HCT116 (cell line): ENCODE data around the gene FBN1. TPM values are rescaled to one million over a fixed set of nuclear protein-coding genes. Genes with fewer than 3 reads are reported as not detected.

ENCODE experiments used
- ATAC-seq: fragments of 200-7000 bp; cut with Tn5 transposase; 2 replicates; pipeline ENCODE4 v1.9.1; 2020; ENCODE audit warnings: mild to moderate bottlenecking, moderate library complexity
- BruUV-seq: library from RNA; stranded (reverse); fragments of 400-500 nt; replicated peaks from 2 replicates; lab custom pipeline; 2021; lab: Mats Ljungman, UMichigan
- CTCF ChIA-PET: fragments of 300-600 bp; sonication (Branson Sonifier 250); formaldehyde crosslinking; loops from one replicate; lab custom pipeline; 2021; ENCODE audit warnings: antibody characterized with exemption; lab: Charles Lee
- POLR2A ChIA-PET: fragments of 300-600, 350-600 bp; sonication (Branson Sonifier 250); formaldehyde crosslinking; loops from one replicate; lab custom pipeline; 2021; ENCODE audit warnings: antibody characterized with exemption; lab: Charles Lee
- RAD21 ChIA-PET, 2 experiments: fragments of 300-600 bp; sonication (Branson Sonifier 250); formaldehyde crosslinking; loops; one replicate each; lab custom pipeline; 2023; ENCODE audit warnings: low total read pairs in 2 of 2; ENCODE audit not compliant: uncharacterized antibody in 2 of 2, unreplicated experiment in 2 of 2, low non-redundant PET in 1 of 2; lab: Charles Lee
- DNase-seq: peaks from one replicate; pipeline ENCODE4 v3.0.0-alpha.2; 2010; ENCODE audit warnings: low read depth, low spot score
- H2AFZ ChIP-seq: fragments of 200-600 bp; shearing (Covaris generic), sonication (generic); 2 replicates; pipeline ENCODE4 v1.6.1; 2017; ENCODE audit warnings: low read depth, mixed run types, mixed read lengths, antibody characterized with exemption, low read length; ENCODE audit not compliant: poor library complexity, severe bottlenecking
- H3K27ac ChIP-seq: 2 replicates; pipeline ENCODE4 v1.5.1; 2012; ENCODE audit warnings: low read depth, low read length
- H3K27me3 ChIP-seq: fragments of 200-600 bp; sonication (generic); 2 replicates; pipeline ENCODE4 v1.6.1; 2016; ENCODE audit warnings: mixed run types, low read length, mixed read lengths; ENCODE audit not compliant: insufficient read depth
- H3K36me3 ChIP-seq, 2 experiments: fragments of 200-500 bp in 1 of 2; fragments of 200-600 bp in 1 of 2; sonication (Bioruptor generic) in 1 of 2; sonication (generic) in 1 of 2; 2 replicates each; pipeline versions ENCODE4 v1.5.1 to v1.6.1; 2014 to 2016; ENCODE audit warnings: low read length in 2 of 2, inconsistent platforms in 1 of 2, mixed read lengths in 1 of 2, mixed run types in 1 of 2; ENCODE audit not compliant: insufficient read depth in 2 of 2, control insufficient read depth in 1 of 2
- H3K4me1 ChIP-seq, 2 experiments: fragments of 200-600 bp in 1 of 2; sonication (generic) in 1 of 2; 2 replicates each; pipeline versions ENCODE4 v1.5.1 to v1.6.1; 2012 to 2017; ENCODE audit warnings: low read length in 2 of 2, inconsistent platforms in 1 of 2, mild to moderate bottlenecking in 1 of 2, mixed read lengths in 1 of 2, mixed run types in 1 of 2, moderate library complexity in 1 of 2; ENCODE audit not compliant: insufficient read depth in 2 of 2, control insufficient read depth in 1 of 2
- H3K4me2 ChIP-seq: fragments of 200-600 bp; sonication (generic); 2 replicates; pipeline ENCODE4 v1.6.1; 2017; ENCODE audit warnings: mixed run types, low read length, mixed read lengths
- H3K4me3 ChIP-seq, 2 experiments: fragments of 200-600 bp in 1 of 2; sonication (generic) in 1 of 2; replicated peaks in 1 of 2; 2 replicates each; pipeline ENCODE4 v1.5.1; 2011 to 2016; ENCODE audit warnings: low read length in 2 of 2, control low read depth in 1 of 2, low read depth in 1 of 2, mild to moderate bottlenecking in 1 of 2, mixed read lengths in 1 of 2, mixed run types in 1 of 2
- H3K79me2 ChIP-seq: fragments of 200-600 bp; sonication (generic); 2 replicates; pipeline ENCODE4 v1.6.1; 2017; ENCODE audit warnings: mild to moderate bottlenecking, mixed run types, low read length, moderate library complexity, mixed read lengths; ENCODE audit not compliant: insufficient read depth
- H3K9ac ChIP-seq: fragments of 200-600 bp; sonication (generic); 2 replicates; pipeline ENCODE4 v1.6.1; 2016; ENCODE audit warnings: low read length, mixed read lengths
- H3K9me2 ChIP-seq: fragments of 200-600 bp; sonication (generic), shearing (Covaris generic); 2 replicates; pipeline ENCODE4 v1.6.1; 2017; ENCODE audit warnings: mixed run types, mild to moderate bottlenecking, moderate library complexity; ENCODE audit not compliant: insufficient read depth
- H3K9me3 ChIP-seq, 2 experiments: fragments of 200-500 bp in 1 of 2; fragments of 200-600 bp in 1 of 2; sonication (Bioruptor generic) in 1 of 2; sonication (generic) in 1 of 2; 2 replicates each; pipeline ENCODE4 v1.6.1; 2014 to 2017; ENCODE audit warnings: low read length in 2 of 2, mixed read lengths in 2 of 2, inconsistent platforms in 1 of 2, low read depth in 1 of 2, mild to moderate bottlenecking in 1 of 2, mixed run types in 1 of 2, moderate library complexity in 1 of 2; ENCODE audit not compliant: control insufficient read depth in 1 of 2, insufficient read depth in 1 of 2
- H4K20me1 ChIP-seq: fragments of 200-600 bp; sonication (generic), shearing (Covaris generic); 2 replicates; pipeline ENCODE4 v1.6.1; 2017; ENCODE audit warnings: mixed run types, mild to moderate bottlenecking, moderate library complexity; ENCODE audit not compliant: insufficient read depth
- EGR1 ChIP-seq: IDR thresholded peaks from 2 replicates; pipeline ENCODE4 v1.6.1; 2012; ENCODE audit warnings: low read depth
- ELF1 ChIP-seq: IDR thresholded peaks from 2 replicates; pipeline ENCODE4 v1.6.1; 2012; ENCODE audit warnings: low read depth, borderline replicate concordance
- EZH2 ChIP-seq: fragments of 200-600 bp; sonication (generic); IDR thresholded peaks from 2 replicates; pipeline ENCODE4 v1.6.1; 2017; ENCODE audit warnings: antibody characterized with exemption, mixed run types
- EZH2phosphoT487 ChIP-seq: fragments of 200-600 bp; IDR thresholded peaks from 2 replicates; pipeline ENCODE4 v1.6.1; 2018; ENCODE audit warnings: antibody characterized with exemption, borderline replicate concordance
- FOSL1 ChIP-seq: IDR thresholded peaks from 2 replicates; pipeline ENCODE4 v1.6.1; 2012; ENCODE audit warnings: low read depth
- POLR2A ChIP-seq: IDR thresholded peaks from 2 replicates; pipeline ENCODE4 v1.7.0; 2011; ENCODE audit warnings: borderline replicate concordance; ENCODE audit not compliant: insufficient read depth, insufficient read length; ENCODE audit errors: extremely low read depth
- POLR2AphosphoS5 ChIP-seq: IDR thresholded peaks from 2 replicates; pipeline ENCODE4 v1.6.1; 2011; ENCODE audit warnings: mild to moderate bottlenecking, low read depth, low read length, moderate library complexity
- RAD21 ChIP-seq: IDR thresholded peaks from 2 replicates; pipeline ENCODE4 v1.6.1; 2012; ENCODE audit warnings: low read depth, mild to moderate bottlenecking
- REST ChIP-seq: IDR thresholded peaks from 2 replicates; pipeline ENCODE4 v1.6.1; 2012; ENCODE audit warnings: low read depth
- SP1 ChIP-seq: IDR thresholded peaks from 2 replicates; pipeline ENCODE4 v1.6.1; 2012; ENCODE audit warnings: low read depth
- YY1 ChIP-seq: IDR thresholded peaks from 2 replicates; pipeline ENCODE4 v1.6.1; 2011; ENCODE audit warnings: low read length, low read depth, moderate library complexity, mild to moderate bottlenecking; ENCODE audit not compliant: insufficient replicate concordance; ENCODE audit errors: extremely low read depth
- ZNF274 ChIP-seq: fragments of 200-500 bp; sonication (Bioruptor generic); IDR thresholded peaks from 2 replicates; pipeline ENCODE4 v1.6.1; 2014; ENCODE audit warnings: mild to moderate bottlenecking, low read depth, low read length, inconsistent platforms
- intact Hi-C: fragments of 100-400 bp; cut with micrococcal nuclease; formaldehyde crosslinking; loops from 2 replicates; pipeline ENCODE4 v1.10.0; 2022
- total RNA-seq: library from RNA; stranded (reverse); gene quantifications from one replicate; pipeline ENCODE4 v1.2.1, GENCODE V29; 2021; ENCODE audit not compliant: unreplicated experiment
- TF ChIP-seq, protein P1 (sequence below): IDR thresholded peaks from 2 replicates; pipeline ENCODE4 v1.6.1; 2011; ENCODE audit warnings: mild to moderate bottlenecking, low read length, moderate library complexity; ENCODE audit not compliant: insufficient replicate concordance; ENCODE audit errors: extremely low read depth

FBN1 gene
- total RNA-seq, 1 experiment from 2014 or later: 1.7 TPM

- H3K4me2 ChIP-seq: no peak overlapping the region
- H3K36me3 ChIP-seq: no peaks in the 10 kb centered on the region
- no peaks in the 10 kb centered on the region for H3K4me1 ChIP-seq
- no peaks in the 10 kb centered on the region for H3K79me2 ChIP-seq
- TF ChIP-seq EZH2 (no peak), YY1 (no peak), POLR2A (no peak), FOSL1 (no peak), SP1 (no peak)
- TF ChIP-seq, protein P1, sequence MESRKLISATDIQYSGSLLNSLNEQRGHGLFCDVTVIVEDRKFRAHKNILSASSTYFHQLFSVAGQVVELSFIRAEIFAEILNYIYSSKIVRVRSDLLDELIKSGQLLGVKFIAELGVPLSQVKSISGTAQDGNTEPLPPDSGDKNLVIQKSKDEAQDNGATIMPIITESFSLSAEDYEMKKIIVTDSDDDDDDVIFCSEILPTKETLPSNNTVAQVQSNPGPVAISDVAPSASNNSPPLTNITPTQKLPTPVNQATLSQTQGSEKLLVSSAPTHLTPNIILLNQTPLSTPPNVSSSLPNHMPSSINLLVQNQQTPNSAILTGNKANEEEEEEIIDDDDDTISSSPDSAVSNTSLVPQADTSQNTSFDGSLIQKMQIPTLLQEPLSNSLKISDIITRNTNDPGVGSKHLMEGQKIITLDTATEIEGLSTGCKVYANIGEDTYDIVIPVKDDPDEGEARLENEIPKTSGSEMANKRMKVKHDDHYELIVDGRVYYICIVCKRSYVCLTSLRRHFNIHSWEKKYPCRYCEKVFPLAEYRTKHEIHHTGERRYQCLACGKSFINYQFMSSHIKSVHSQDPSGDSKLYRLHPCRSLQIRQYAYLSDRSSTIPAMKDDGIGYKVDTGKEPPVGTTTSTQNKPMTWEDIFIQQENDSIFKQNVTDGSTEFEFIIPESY: no peak
- no peak for DNase-seq
- no TSS peak for BruUV-seq
- H3K9me2 ChIP-seq: no peaks in the 10 kb centered on the region
- no peak overlapping the region for H3K27ac ChIP-seq
- no peaks in the 10 kb centered on the region for H3K27me3 ChIP-seq
- CTCF ChIA-PET: no interaction called here
- POLR2A ChIA-PET: no interaction called here
- no peak overlapping the region for H3K9ac ChIP-seq
- H3K4me3 ChIP-seq: no peak overlapping the region
- intact Hi-C loops: no loop called here
- no peak for ATAC-seq
- H2AFZ ChIP-seq: no peak overlapping the region
- H3K9me3 ChIP-seq: no peaks in the 10 kb centered on the region
- RAD21 ChIA-PET: no interaction called here
- no peaks in the 10 kb centered on the region for H4K20me1 ChIP-seq
Measured at GRCh38 chr15:48478581-48478980, 166.9 kb downstream of the FBN1 start.

- CTCF ChIA-PET: no interaction called here
- H4K20me1 ChIP-seq: no peaks in the 10 kb centered on the region
- no peak for DNase-seq
- peaks cover 0 to 5% of the 10 kb centered on the region in 2 experiments; a peak in 2 of 4 replicates for H3K4me1 ChIP-seq
- no peaks in the 10 kb centered on the region for H3K9me2 ChIP-seq
- RAD21 ChIA-PET: no interaction called here
- BruUV-seq: no TSS peak
- no peaks in the 10 kb centered on the region for H3K9me3 ChIP-seq
- H2AFZ ChIP-seq: no peak overlapping the region
- POLR2A ChIA-PET: no interaction called here
- no peak for ATAC-seq
- no peaks in the 10 kb centered on the region for H3K36me3 ChIP-seq
- no peak overlapping the region for H3K4me3 ChIP-seq
- H3K9ac ChIP-seq: no peak overlapping the region
- no peaks in the 10 kb centered on the region for H3K79me2 ChIP-seq
- H3K27me3 ChIP-seq: no peaks in the 10 kb centered on the region
- TF ChIP-seq POLR2A: no peak
- TF ChIP-seq REST: no peak
- TF ChIP-seq EGR1: no peak
- TF ChIP-seq RAD21: no peak
- no peak for TF ChIP-seq ZNF274
- TF ChIP-seq EZH2phosphoT487: no peak
- no peak for TF ChIP-seq ELF1
- no peak for TF ChIP-seq POLR2AphosphoS5
- TF ChIP-seq, all 23 proteins: peak for 0
- Histone ChIP-seq H3K27ac (no peak overlapping the region), H3K4me2 (no peak overlapping the region)
- intact Hi-C loops: no loop called here
Measured at GRCh38 chr15:48477795-48478360, 167.6 kb downstream of the FBN1 start.
